HepG2 (cell line): Measurements from ENCODE around the gene AARS2. TPM values are rescaled to one million over a fixed set of nuclear protein-coding genes. Genes with fewer than 3 reads are reported as not detected.

ENCODE experiments used
- ASH2L ChIP-seq: fragments of 300-600, 200-600 bp; sonication (generic); IDR thresholded peaks from 2 replicates; pipeline ENCODE4 v1.7.0; 2017; ENCODE audit warnings: low read depth, mild to moderate bottlenecking, moderate library complexity, mixed read lengths, low read length; ENCODE audit not compliant: insufficient read length
- BCLAF1 ChIP-seq: fragments of 450-650 bp; IDR thresholded peaks from 2 replicates; pipeline ENCODE4 v1.6.1; 2017; ENCODE audit warnings: mild to moderate bottlenecking
- BORCS8-MEF2B ChIP-seq: sonication (generic); formaldehyde crosslinking; IDR thresholded peaks from 2 replicates; pipeline ENCODE4 v1.8.0; 2022; ENCODE audit warnings: mild to moderate bottlenecking, missing genetic modification reagents
- HOXA9 ChIP-seq: sonication (generic); formaldehyde crosslinking; IDR thresholded peaks from 2 replicates; pipeline ENCODE4 v1.8.1; 2022; ENCODE audit warnings: missing genetic modification reagents, mild to moderate bottlenecking, moderate library complexity, borderline replicate concordance
- KAT2B ChIP-seq: fragments of 150-350 bp; IDR thresholded peaks from 2 replicates; pipeline ENCODE4 v1.6.1; 2014; ENCODE audit warnings: low read depth, low read length, borderline replicate concordance
- MYC ChIP-seq: sonication (generic); formaldehyde crosslinking; IDR thresholded peaks from 2 replicates; pipeline ENCODE4 v1.9.0; 2021; ENCODE audit warnings: missing genetic modification reagents, borderline replicate concordance
- PHF21A ChIP-seq: sonication (generic); formaldehyde crosslinking; IDR thresholded peaks from 2 replicates; pipeline ENCODE4 v1.5.0; 2020; ENCODE audit warnings: mild to moderate bottlenecking, missing genetic modification reagents
- RFX3 ChIP-seq: IDR thresholded peaks from 2 replicates; pipeline ENCODE4 v1.6.1; 2016; ENCODE audit warnings: missing biosample characterization, missing genetic modification reagents
- SRY ChIP-seq: sonication (generic); formaldehyde crosslinking; IDR thresholded peaks from 2 replicates; pipeline ENCODE4 v1.8.0; 2022; ENCODE audit warnings: mild to moderate bottlenecking, missing genetic modification reagents
- TGIF2 ChIP-seq: IDR thresholded peaks from 2 replicates; pipeline ENCODE4 v1.6.1; 2016; ENCODE audit warnings: control low read depth, missing compliant biosample characterization
- ZNF180 ChIP-seq: sonication (generic); formaldehyde crosslinking; IDR thresholded peaks from 2 replicates; pipeline ENCODE4 v1.4.0; 2020; ENCODE audit warnings: low read depth, missing genetic modification reagents, borderline replicate concordance
- ZNF275 ChIP-seq: sonication (generic); formaldehyde crosslinking; IDR thresholded peaks from 2 replicates; pipeline ENCODE4 v1.8.0; 2022; ENCODE audit warnings: missing genetic modification reagents, mild to moderate bottlenecking, inconsistent platforms, borderline replicate concordance
- ZNF501 ChIP-seq: sonication (generic); formaldehyde crosslinking; IDR thresholded peaks from 2 replicates; pipeline ENCODE4 v1.5.1; 2020; ENCODE audit warnings: mild to moderate bottlenecking, moderate library complexity, missing genetic modification reagents
- ZNF713 ChIP-seq: sonication (generic); formaldehyde crosslinking; IDR thresholded peaks from 2 replicates; pipeline ENCODE4 v1.4.0; 2020; ENCODE audit warnings: mild to moderate bottlenecking, missing genetic modification reagents
- ZNF766 ChIP-seq: sonication (generic); formaldehyde crosslinking; IDR thresholded peaks from 2 replicates; pipeline ENCODE4 v1.5.0; 2020; ENCODE audit warnings: missing genetic modification reagents, borderline replicate concordance
- polyA plus RNA-seq, 8 experiments: library from polyadenylated mRNA; depleted of rRNA in 3 of 8; stranded (reverse) in 7 of 8; unstranded in 1 of 8; fragments of >200 nt; fragmentation: Illumina TruSeq in 4 of 8; extraction: Trizol in 4 of 8; gene quantifications; 2 replicates each; pipeline versions ENCODE4 v1.2.1 to v1.2.3, GENCODE V29; 2011 to 2016; ENCODE audit warnings: low read depth in 4 of 8, missing spikeins in 1 of 8, mixed read lengths in 1 of 8; ENCODE audit not compliant: insufficient read depth in 1 of 8
- total RNA-seq, 5 experiments: library from RNA; depleted of rRNA; stranded (reverse); fragments of >200 nt; fragmentation: Illumina TruSeq; extraction: Trizol; gene quantifications; 2 replicates each; pipeline ENCODE4 v1.2.3, GENCODE V29; 2016; ENCODE audit warnings: low read depth in 1 of 5
- TF ChIP-seq, protein P1 (sequence below): sonication (generic); formaldehyde crosslinking; IDR thresholded peaks from 2 replicates; pipeline ENCODE4 v1.5.0; 2020; ENCODE audit warnings: mild to moderate bottlenecking, missing genetic modification reagents
- TF ChIP-seq, protein P2 (sequence below): sonication (generic); formaldehyde crosslinking; conservative IDR thresholded peaks from 2 replicates; pipeline ENCODE4 v1.8.0; 2022; ENCODE audit warnings: mild to moderate bottlenecking, moderate library complexity, missing genetic modification reagents

AARS2 gene
- total and polyA plus RNA-seq, 2 of the 13 experiments (the other 11 are each of a cell fraction or from before 2014, with no cell fraction given): 7.5 to 24.1 TPM

GRCh38 chr6:44265007-44265721 lies 48.0 kb downstream of the AARS2 start, which contains the start of gene NFKBIE (continued):
- TF ChIP-seq KAT2B (no peak), RFX3 (CRISPR knock-in tag) (no peak), ZNF180 (CRISPR knock-in tag) (no peak), ZNF766 (CRISPR knock-in tag) (peak; percentile 62; the same call in 1 of the 2 replicates), SRY (no peak; the same call in 1 of the 2 replicates), HOXA9 (CRISPR knock-in tag) (0 out of 2 replicates have a peak, but pooled peaks have one; percentile 52), ZNF501 (CRISPR knock-in tag) (no peak), BORCS8-MEF2B (CRISPR knock-in tag) (peak; percentile 53; the same call in 1 of the 2 replicates), ZNF713 (0 out of 2 replicates have a peak, but pooled peaks have one; percentile 44), BCLAF1 (no peak), TGIF2 (CRISPR knock-in tag) (0 out of 2 replicates have a peak, but pooled peaks have one; percentile 77), ZNF275 (CRISPR knock-in tag) (peak; percentile 18), MYC (CRISPR knock-in tag) (peak; percentile 58; the same call in 1 of the 2 replicates), PHF21A (CRISPR knock-in tag) (no peak), ASH2L (peak; percentile 62)
- TF ChIP-seq, protein P1, sequence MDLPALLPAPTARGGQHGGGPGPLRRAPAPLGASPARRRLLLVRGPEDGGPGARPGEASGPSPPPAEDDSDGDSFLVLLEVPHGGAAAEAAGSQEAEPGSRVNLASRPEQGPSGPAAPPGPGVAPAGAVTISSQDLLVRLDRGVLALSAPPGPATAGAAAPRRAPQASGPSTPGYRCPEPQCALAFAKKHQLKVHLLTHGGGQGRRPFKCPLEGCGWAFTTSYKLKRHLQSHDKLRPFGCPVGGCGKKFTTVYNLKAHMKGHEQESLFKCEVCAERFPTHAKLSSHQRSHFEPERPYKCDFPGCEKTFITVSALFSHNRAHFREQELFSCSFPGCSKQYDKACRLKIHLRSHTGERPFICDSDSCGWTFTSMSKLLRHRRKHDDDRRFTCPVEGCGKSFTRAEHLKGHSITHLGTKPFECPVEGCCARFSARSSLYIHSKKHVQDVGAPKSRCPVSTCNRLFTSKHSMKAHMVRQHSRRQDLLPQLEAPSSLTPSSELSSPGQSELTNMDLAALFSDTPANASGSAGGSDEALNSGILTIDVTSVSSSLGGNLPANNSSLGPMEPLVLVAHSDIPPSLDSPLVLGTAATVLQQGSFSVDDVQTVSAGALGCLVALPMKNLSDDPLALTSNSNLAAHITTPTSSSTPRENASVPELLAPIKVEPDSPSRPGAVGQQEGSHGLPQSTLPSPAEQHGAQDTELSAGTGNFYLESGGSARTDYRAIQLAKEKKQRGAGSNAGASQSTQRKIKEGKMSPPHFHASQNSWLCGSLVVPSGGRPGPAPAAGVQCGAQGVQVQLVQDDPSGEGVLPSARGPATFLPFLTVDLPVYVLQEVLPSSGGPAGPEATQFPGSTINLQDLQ (CRISPR knock-in tag): peak; percentile 84; the same call in 1 of the 2 replicates
- TF ChIP-seq, protein P2, sequence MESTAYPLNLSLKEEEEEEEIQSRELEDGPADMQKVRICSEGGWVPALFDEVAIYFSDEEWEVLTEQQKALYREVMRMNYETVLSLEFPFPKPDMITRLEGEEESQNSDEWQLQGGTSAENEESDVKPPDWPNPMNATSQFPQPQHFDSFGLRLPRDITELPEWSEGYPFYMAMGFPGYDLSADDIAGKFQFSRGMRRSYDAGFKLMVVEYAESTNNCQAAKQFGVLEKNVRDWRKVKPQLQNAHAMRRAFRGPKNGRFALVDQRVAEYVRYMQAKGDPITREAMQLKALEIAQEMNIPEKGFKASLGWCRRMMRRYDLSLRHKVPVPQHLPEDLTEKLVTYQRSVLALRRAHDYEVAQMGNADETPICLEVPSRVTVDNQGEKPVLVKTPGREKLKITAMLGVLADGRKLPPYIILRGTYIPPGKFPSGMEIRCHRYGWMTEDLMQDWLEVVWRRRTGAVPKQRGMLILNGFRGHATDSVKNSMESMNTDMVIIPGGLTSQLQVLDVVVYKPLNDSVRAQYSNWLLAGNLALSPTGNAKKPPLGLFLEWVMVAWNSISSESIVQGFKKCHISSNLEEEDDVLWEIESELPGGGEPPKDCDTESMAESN (CRISPR knock-in tag): peak; percentile 90
